HG02870 (cell line): Measurements from ENCODE around the gene HCFC2.
"Not testable (repeated sequence)": the region's sequence is repeated elsewhere in the genome, so short reads cannot be mapped to it uniquely, and the experiment has no call there.

ENCODE experiments used
- ATAC-seq: cut with Tn5 transposase; IDR thresholded peaks from one replicate; pipeline ENCODE4 v1.9.1; 2021; ENCODE audit warnings: mild to moderate bottlenecking, moderate library complexity; ENCODE audit not compliant: unreplicated experiment

HCFC2 gene

GRCh38 chr12:104114834-104115586 lies 50.7 kb downstream of the HCFC2 start:
- ATAC-seq, result not testable (repeated sequence)

- no peak for ATAC-seq
Observed at GRCh38 chr12:104115587-104115975, 51.2 kb downstream of the HCFC2 start.

GRCh38 chr12:104121001-104121400 lies 56.7 kb downstream of the HCFC2 start:
- no peak for ATAC-seq

- no peak for ATAC-seq
Observed at GRCh38 chr12:104122298-104122697, 58.0 kb downstream of the HCFC2 start.

- ATAC-seq, result no peak
Observed at GRCh38 chr12:104126548-104126947, 62.2 kb downstream of the HCFC2 start.

GRCh38 chr12:104130760-104131159 lies 66.4 kb downstream of the HCFC2 start:
- ATAC-seq, result no peak

GRCh38 chr12:104131609-104132008 lies 67.3 kb downstream of the HCFC2 start:
- no peak for ATAC-seq

GRCh38 chr12:104132351-104132956 lies 68.1 kb downstream of the HCFC2 start:
- ATAC-seq, result no peak

- ATAC-seq, result no peak
Observed at GRCh38 chr12:104133321-104133720, 69.0 kb downstream of the HCFC2 start.

- ATAC-seq, result no peak
Observed at GRCh38 chr12:104133866-104134265, 69.5 kb downstream of the HCFC2 start.

- no peak for ATAC-seq
Observed at GRCh38 chr12:104134882-104135281, 70.6 kb downstream of the HCFC2 start.

GRCh38 chr12:104136577-104136976 lies 72.2 kb downstream of the HCFC2 start:
- no peak for ATAC-seq

- peak; percentile 34 for ATAC-seq
Observed at GRCh38 chr12:104137001-104137901, 72.9 kb downstream of the HCFC2 start.

GRCh38 chr12:104137902-104138796 lies 73.8 kb downstream of the HCFC2 start, which contains the start of gene NFYB:
TSS of gene NFYB (minus strand) at chr12:104138210. CDS start at chr12:104135453, 2,757 bp downstream.
- peak; percentile 91 for ATAC-seq

- no peak for ATAC-seq
Observed at GRCh38 chr12:104138797-104139152, 74.4 kb downstream of the HCFC2 start.

- ATAC-seq, result no peak
Observed at GRCh38 chr12:104142543-104142942, 78.2 kb downstream of the HCFC2 start.

- ATAC-seq, result no peak
Observed at GRCh38 chr12:104143002-104143401, 78.7 kb downstream of the HCFC2 start.

- no peak for ATAC-seq
Observed at GRCh38 chr12:104143918-104144317, 79.6 kb downstream of the HCFC2 start.

- ATAC-seq, result no peak
Observed at GRCh38 chr12:104147346-104147745, 83.0 kb downstream of the HCFC2 start.

GRCh38 chr12:104150416-104150815 lies 86.1 kb downstream of the HCFC2 start:
- ATAC-seq, result no peak
